Measurements from ENCODE around the gene KRTAP1-4. TPM values are rescaled to one million over a fixed set of nuclear protein-coding genes. Genes with fewer than 3 reads are reported as not detected.
"Not testable (repeated sequence)": the region's sequence is repeated elsewhere in the genome, so short reads cannot be mapped to it uniquely, and the experiment has no call there.

Gene KRTAP1-4
- total RNA-seq, 1 donor from 2014 or later: not detected

GRCh38 chr17:41002814-41003213, 27.2 kb downstream of the KRTAP1-4 start:
- Mint-ChIP-seq H3K36me3 (ENCODE audit: unreplicated experiment) (no peaks in the 10 kb centered on the region), H3K4me3 (ENCODE audit: unreplicated experiment) (no peak overlapping the region), H3K4me1 (ENCODE audit: unreplicated experiment) (peaks cover 5% of the 10 kb centered on the region), H3K27me3 (ENCODE audit: unreplicated experiment) (no peaks in the 10 kb centered on the region), H3K9me3 (ENCODE audit: unreplicated experiment) (no peaks in the 10 kb centered on the region), H3K27ac (ENCODE audit: unreplicated experiment) (no peak overlapping the region)
- DNase-seq (ENCODE audit: extremely low spot score, unreplicated experiment): no peak
- TF ChIP-seq CTCF (IDR thresholded peaks at IDR 0.05): no peak

DNA sequence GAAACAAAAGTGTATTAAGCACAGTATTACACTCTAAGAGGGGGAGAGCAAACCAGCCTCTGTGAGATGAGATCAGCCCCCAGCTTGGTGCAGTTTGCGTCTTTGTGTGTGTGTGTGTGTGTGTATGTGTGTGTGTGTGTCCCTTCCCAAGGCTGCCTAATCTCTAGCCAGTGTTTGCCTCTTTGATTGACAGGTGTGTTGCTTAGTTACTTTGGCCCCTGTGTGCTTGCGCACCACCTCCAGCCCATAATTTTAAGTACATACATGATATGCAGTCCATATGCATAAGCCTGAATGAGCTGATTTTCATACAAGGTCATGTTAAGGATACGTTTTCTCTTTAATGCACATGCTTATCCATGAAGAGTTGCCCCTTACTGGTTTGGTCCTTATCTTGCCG, 28.2 kb downstream of the KRTAP1-4 start:
- H3K4me1 Mint-ChIP-seq (ENCODE audit: unreplicated experiment): peaks cover 5% of the 10 kb centered on the region
- H3K4me3 Mint-ChIP-seq (ENCODE audit: unreplicated experiment): no peak overlapping the region
- TF ChIP-seq CTCF (IDR thresholded peaks at IDR 0.05): no peak
- H3K36me3 Mint-ChIP-seq (ENCODE audit: unreplicated experiment): no peaks in the 10 kb centered on the region
- peaks cover 2% of the 10 kb centered on the region for H3K27me3 Mint-ChIP-seq (ENCODE audit: unreplicated experiment)
- no peak for DNase-seq (ENCODE audit: extremely low spot score, unreplicated experiment)
- H3K27ac Mint-ChIP-seq (ENCODE audit: unreplicated experiment): no peak overlapping the region
- H3K9me3 Mint-ChIP-seq (ENCODE audit: unreplicated experiment): no peaks in the 10 kb centered on the region

GRCh38 chr17:40999563-40999962, 30.4 kb downstream of the KRTAP1-4 start, which contains the start of gene KRTAP3-2:
TSS of gene KRTAP3-2 (minus strand) at chr17:40999906. CDS start at chr17:40999853, 53 bp downstream.
- H3K27me3 Mint-ChIP-seq (ENCODE audit: unreplicated experiment): not testable (repeated sequence)

GRCh38 chr17:40997361-40997760, 32.6 kb downstream of the KRTAP1-4 start:
- TF ChIP-seq CTCF (IDR thresholded peaks at IDR 0.05): no peak
- Mint-ChIP-seq H3K36me3 (ENCODE audit: unreplicated experiment) (no peaks in the 10 kb centered on the region), H3K9me3 (ENCODE audit: unreplicated experiment) (no peaks in the 10 kb centered on the region), H3K4me3 (ENCODE audit: unreplicated experiment) (no peak overlapping the region), H3K27ac (ENCODE audit: unreplicated experiment) (no peak overlapping the region), H3K4me1 (ENCODE audit: unreplicated experiment) (no peaks in the 10 kb centered on the region), H3K27me3 (ENCODE audit: unreplicated experiment) (peaks cover 4% of the 10 kb centered on the region)
- DNase-seq (ENCODE audit: extremely low spot score, unreplicated experiment): no peak

More at GRCh38 chr17:40999563-40999962, 30.4 kb downstream of the KRTAP1-4 start, which contains the start of gene KRTAP3-2:
- H3K4me1 Mint-ChIP-seq (ENCODE audit: unreplicated experiment); H3K4me3 Mint-ChIP-seq (ENCODE audit: unreplicated experiment); H3K27ac Mint-ChIP-seq (ENCODE audit: unreplicated experiment); H3K36me3 Mint-ChIP-seq (ENCODE audit: unreplicated experiment); H3K9me3 Mint-ChIP-seq (ENCODE audit: unreplicated experiment); DNase-seq (ENCODE audit: extremely low spot score, unreplicated experiment): not testable (repeated sequence)

- no peak overlapping the region for H3K27ac Mint-ChIP-seq (ENCODE audit: unreplicated experiment)
- H3K36me3 Mint-ChIP-seq (ENCODE audit: unreplicated experiment): no peaks in the 10 kb centered on the region
- no peak overlapping the region for H3K4me3 Mint-ChIP-seq (ENCODE audit: unreplicated experiment)
- no peaks in the 10 kb centered on the region for H3K4me1 Mint-ChIP-seq (ENCODE audit: unreplicated experiment)
- no peak for TF ChIP-seq CTCF (IDR thresholded peaks at IDR 0.05)
- H3K27me3 Mint-ChIP-seq (ENCODE audit: unreplicated experiment): peaks cover 4% of the 10 kb centered on the region
- H3K9me3 Mint-ChIP-seq (ENCODE audit: unreplicated experiment): no peaks in the 10 kb centered on the region
- DNase-seq (ENCODE audit: extremely low spot score, unreplicated experiment): no peak
Observed at GRCh38 chr17:40996829-40997228, 33.2 kb downstream of the KRTAP1-4 start.

DNA sequence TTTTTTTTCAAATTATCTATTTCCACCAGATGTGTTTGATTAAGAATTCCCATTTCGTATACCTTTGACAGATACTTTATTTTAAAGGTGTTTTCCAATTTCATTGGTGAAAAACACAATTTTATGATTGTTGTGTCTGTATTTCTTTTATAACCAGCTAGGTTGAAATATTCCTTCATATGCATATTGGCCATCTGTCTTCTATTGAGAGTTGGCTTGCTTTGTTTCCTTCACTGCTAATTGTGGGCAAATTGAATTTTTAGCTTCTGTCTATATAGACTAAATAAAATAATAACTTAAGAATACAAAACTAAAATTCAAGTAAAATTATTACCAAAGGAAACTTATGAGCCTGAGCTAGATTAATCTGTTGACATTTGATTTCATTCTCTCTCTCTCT, 34.9 kb downstream of the KRTAP1-4 start:
- H3K27me3 Mint-ChIP-seq (ENCODE audit: unreplicated experiment): peaks cover 4% of the 10 kb centered on the region
- no peak for TF ChIP-seq CTCF (IDR thresholded peaks at IDR 0.05)
- no peaks in the 10 kb centered on the region for H3K4me1 Mint-ChIP-seq (ENCODE audit: unreplicated experiment)
- no peak overlapping the region for H3K27ac Mint-ChIP-seq (ENCODE audit: unreplicated experiment)
- H3K9me3 Mint-ChIP-seq (ENCODE audit: unreplicated experiment): no peaks in the 10 kb centered on the region
- H3K36me3 Mint-ChIP-seq (ENCODE audit: unreplicated experiment): no peaks in the 10 kb centered on the region
- H3K4me3 Mint-ChIP-seq (ENCODE audit: unreplicated experiment): no peak overlapping the region
- DNase-seq (ENCODE audit: extremely low spot score, unreplicated experiment): no peak

Data from osteocyte (in vitro differentiated cells).